Fibroblast of skin of left quadriceps (primary cell): ENCODE results near the gene AGAP1.

Source experiments
- DNase-seq, 2 experiments: peaks; one replicate each; pipeline ENCODE4 v3.0.0-alpha.2; 2013; ENCODE audit warnings: low read depth in 2 of 2

AGAP1 gene

GRCh38 chr2:235709124-235709813 is 215.4 kb downstream of the AGAP1 start:
- DNase-seq: no peak

- no peak for DNase-seq
Measured at GRCh38 chr2:235709969-235710879, 216.4 kb downstream of the AGAP1 start.

- DNase-seq: no peak
Measured at GRCh38 chr2:235710933-235711332, 217.1 kb downstream of the AGAP1 start.

GRCh38 chr2:235711527-235711926 is 217.7 kb downstream of the AGAP1 start:
- no peak for DNase-seq

- DNase-seq: no peak
Measured at GRCh38 chr2:235712176-235712575, 218.3 kb downstream of the AGAP1 start.

- DNase-seq: no peak
Measured at GRCh38 chr2:235713189-235713588, 219.3 kb downstream of the AGAP1 start.

GRCh38 chr2:235715601-235716000 is 221.8 kb downstream of the AGAP1 start:
- no peak for DNase-seq

GRCh38 chr2:235716875-235717496 is 223.1 kb downstream of the AGAP1 start:
- peak in 1 of 2 experiments; percentile 4 for DNase-seq

GRCh38 chr2:235719146-235719942 is 225.5 kb downstream of the AGAP1 start:
- DNase-seq: no peak

GRCh38 chr2:235721625-235722024 is 227.8 kb downstream of the AGAP1 start:
- no peak for DNase-seq

GRCh38 chr2:235722869-235723268 is 229.0 kb downstream of the AGAP1 start:
- DNase-seq: no peak

- DNase-seq: no peak
Measured at GRCh38 chr2:235723371-235723770, 229.5 kb downstream of the AGAP1 start.

GRCh38 chr2:235723811-235724465 is 230.1 kb downstream of the AGAP1 start:
- no peak for DNase-seq

GRCh38 chr2:235725016-235725489 is 231.2 kb downstream of the AGAP1 start:
- no peak for DNase-seq

- no peak for DNase-seq
Measured at GRCh38 chr2:235725841-235726240, 232.0 kb downstream of the AGAP1 start.

- no peak for DNase-seq
Measured at GRCh38 chr2:235726554-235726953, 232.7 kb downstream of the AGAP1 start.

GRCh38 chr2:235727174-235727573 is 233.3 kb downstream of the AGAP1 start:
- DNase-seq: no peak

GRCh38 chr2:235727891-235728799 is 234.3 kb downstream of the AGAP1 start:
- no peak for DNase-seq

GRCh38 chr2:235728800-235729556 is 235.1 kb downstream of the AGAP1 start:
- DNase-seq: no peak
